Measurements from ENCODE around the gene IGLL1.
"Not testable (repeated sequence)": the region's sequence is repeated elsewhere in the genome, so short reads cannot be mapped to it uniquely, and the experiment has no call there.

GRCh38 chr22:23573701-23574235 is 6.3 kb downstream of the IGLL1 start:
- TF ChIP-seq EZH2 (IDR thresholded peaks at IDR 0.05; ENCODE audit: insufficient read depth, poor library complexity, severe bottlenecking); EZH2phosphoT487 (IDR thresholded peaks at IDR 0.05; ENCODE audit: insufficient read depth, low read depth): not testable (repeated sequence)

Data from GM23248 (cell line).